SK-N-SH (cell line): ENCODE measurements around the gene IQCF2. TPM values are rescaled to one million over a fixed set of nuclear protein-coding genes. Genes with fewer than 3 reads are reported as not detected.

Source experiments
- CTCF ChIA-PET: fragments of 300-600, 350-600 bp; formaldehyde crosslinking; extraction: SDS; loops from one replicate; lab custom pipeline; 2021; lab: Yijun Ruan, JAX
- POLR2A ChIA-PET: fragments of 350-600 bp; sonication (Branson Sonifier 250); formaldehyde crosslinking; extraction: SDS; loops from one replicate; lab custom pipeline; 2020; ENCODE audit warnings: antibody characterized with exemption, inconsistent platforms; lab: Yijun Ruan, JAX
- DNase-seq: peaks from one replicate; pipeline ENCODE4 v3.0.0; 2012
- H2AFZ ChIP-seq: fragments of 200-600 bp; sonication (generic); 2 replicates; pipeline ENCODE4 v1.8.1; 2016; ENCODE audit warnings: antibody characterized with exemption, mild to moderate bottlenecking, low read depth
- H3F3A ChIP-seq: fragments of 200-600 bp; sonication (generic); replicated peaks from 2 replicates; pipeline ENCODE3; 2016; ENCODE audit warnings: antibody characterized with exemption, mild to moderate bottlenecking; ENCODE audit not compliant: insufficient read depth
- H3K27ac ChIP-seq, 2 experiments: fragments of 200-500 bp in 1 of 2; fragments of 200-600 bp in 1 of 2; sonication (Bioruptor generic) in 1 of 2; sonication (generic), shearing (Covaris generic) in 1 of 2; 2 replicates each; pipeline versions ENCODE4 v1.5.1 to v1.6.1; 2014 to 2016; ENCODE audit warnings: low read depth in 2 of 2, inconsistent platforms in 1 of 2, low read length in 1 of 2, mild to moderate bottlenecking in 1 of 2, mixed read lengths in 1 of 2
- H3K27me3 ChIP-seq: fragments of 200-600 bp; sonication (generic), shearing (Covaris generic); 2 replicates; pipeline ENCODE4 v1.6.1; 2016; ENCODE audit warnings: mixed run types; ENCODE audit not compliant: insufficient read depth
- H3K36me3 ChIP-seq, 2 experiments: fragments of 200-500 bp in 1 of 2; fragments of 200-600 bp in 1 of 2; sonication (Bioruptor generic) in 1 of 2; sonication (generic) in 1 of 2; replicated peaks in 1 of 2; 2 replicates each; pipeline versions ENCODE3 to v1.5.1; 2014 to 2016; ENCODE audit warnings: low read length in 1 of 2, mild to moderate bottlenecking in 1 of 2; ENCODE audit not compliant: insufficient read depth in 2 of 2, control insufficient read depth in 1 of 2
- H3K4me1 ChIP-seq, 2 experiments: fragments of 200-500 bp in 1 of 2; fragments of 200-600 bp in 1 of 2; sonication (Bioruptor generic) in 1 of 2; sonication (generic), shearing (Covaris generic) in 1 of 2; 2 replicates each; pipeline versions ENCODE4 v1.5.1 to v1.6.1; 2014 to 2016; ENCODE audit warnings: low read depth in 1 of 2, low read length in 1 of 2, mixed run types in 1 of 2; ENCODE audit not compliant: insufficient read depth in 2 of 2, control insufficient read depth in 1 of 2
- H3K4me2 ChIP-seq: fragments of 200-600 bp; sonication (generic), shearing (Covaris generic); 2 replicates; pipeline ENCODE4 v1.6.1; 2017; ENCODE audit warnings: mixed run types
- H3K4me3 ChIP-seq, 2 experiments: fragments of 200-500 bp in 1 of 2; fragments of 200-600 bp in 1 of 2; sonication (Bioruptor generic) in 1 of 2; sonication (generic), shearing (Covaris generic) in 1 of 2; 2 replicates each; pipeline versions ENCODE4 v1.5.1 to v1.8.1; 2014 to 2016; ENCODE audit warnings: low read depth in 2 of 2, inconsistent platforms in 1 of 2, low read length in 1 of 2, mild to moderate bottlenecking in 1 of 2, mixed read lengths in 1 of 2, moderate library complexity in 1 of 2
- H3K79me2 ChIP-seq: fragments of 200-600 bp; sonication (generic); 2 replicates; pipeline ENCODE4 v1.8.1; 2017; ENCODE audit warnings: mild to moderate bottlenecking; ENCODE audit not compliant: insufficient read depth
- H3K9ac ChIP-seq: fragments of 200-600 bp; sonication (generic); 2 replicates; pipeline ENCODE4 v1.6.1; 2017; ENCODE audit warnings: mixed run types
- H3K9me2 ChIP-seq: fragments of 200-600 bp; sonication (generic); 2 replicates; pipeline ENCODE4 v1.6.1; 2017; ENCODE audit warnings: mixed run types
- H3K9me3 ChIP-seq: fragments of 200-600 bp; sonication (generic); 2 replicates; pipeline ENCODE4 v1.6.1; 2017; ENCODE audit warnings: mixed run types, mild to moderate bottlenecking, moderate library complexity
- H4K20me1 ChIP-seq: fragments of 200-600 bp; sonication (generic); 2 replicates; pipeline ENCODE4 v1.6.1; 2017; ENCODE audit warnings: mild to moderate bottlenecking, mixed run types; ENCODE audit not compliant: insufficient read depth
- EP300 ChIP-seq, 2 experiments: IDR thresholded peaks; 2 replicates each; pipeline versions ENCODE4 v1.4.0 to v1.6.1; 2012; ENCODE audit warnings: borderline replicate concordance in 1 of 2, low read depth in 1 of 2, low read length in 1 of 2
- FOXM1 ChIP-seq: IDR thresholded peaks from 2 replicates; pipeline ENCODE4 v1.4.0; 2012; ENCODE audit warnings: low read depth, mild to moderate bottlenecking
- GABPA ChIP-seq: IDR thresholded peaks from 2 replicates; pipeline ENCODE4 v1.4.0; 2012; ENCODE audit warnings: low read depth, mild to moderate bottlenecking
- GATA2 ChIP-seq: sonication (generic); formaldehyde crosslinking; IDR thresholded peaks from 2 replicates; pipeline ENCODE4 v1.5.0; 2020; ENCODE audit warnings: mild to moderate bottlenecking, missing genetic modification reagents
- NRF1 ChIP-seq: IDR thresholded peaks from 2 replicates; pipeline ENCODE4 v1.6.1; 2012; ENCODE audit warnings: low read depth, mild to moderate bottlenecking, low read length
- POLR2AphosphoS5 ChIP-seq: IDR thresholded peaks from 2 replicates; pipeline ENCODE4 v1.6.1; 2012; ENCODE audit warnings: low read depth, low read length
- RCOR1 ChIP-seq: fragments of 150-350 bp; IDR thresholded peaks from 2 replicates; pipeline ENCODE4 v1.6.1; 2017; ENCODE audit warnings: antibody characterized with exemption, low read length
- RXRA ChIP-seq: IDR thresholded peaks from 2 replicates; pipeline ENCODE4 v1.4.0; 2012; ENCODE audit warnings: low read depth, mild to moderate bottlenecking, borderline replicate concordance
- TCF12 ChIP-seq: IDR thresholded peaks from 2 replicates; pipeline ENCODE4 v1.4.0; 2012
- WGBS: methylation state at CpG from one replicate; pipeline ENCODE4 v1.1.6; 2017; ENCODE audit warnings: low lambda C conversion rate; 5-methylcytosine and 5-hydroxymethylcytosine counted together
- polyA plus RNA-seq, 3 experiments: library from polyadenylated mRNA; depleted of rRNA; stranded (reverse); fragments of >200 nt; gene quantifications; 2 replicates each; pipeline ENCODE4 v1.2.3, GENCODE V29; 2012
- small RNA-seq, 7 experiments: library from RNA; depleted of rRNA; stranded (forward); fragments of <200 nt; gene quantifications; one replicate each; pipeline ENCODE3, GENCODE V24; 2012
- TF ChIP-seq, protein P1 (sequence below): fragments of 150-350 bp; IDR thresholded peaks from 2 replicates; pipeline ENCODE4 v1.6.1; 2017; ENCODE audit warnings: antibody characterized with exemption, low read length, low read depth, borderline replicate concordance

The IQCF2 gene
- polyA plus RNA-seq, 1 of the 3 experiments (the other 2 are of a cell fraction): not detected

DNA sequence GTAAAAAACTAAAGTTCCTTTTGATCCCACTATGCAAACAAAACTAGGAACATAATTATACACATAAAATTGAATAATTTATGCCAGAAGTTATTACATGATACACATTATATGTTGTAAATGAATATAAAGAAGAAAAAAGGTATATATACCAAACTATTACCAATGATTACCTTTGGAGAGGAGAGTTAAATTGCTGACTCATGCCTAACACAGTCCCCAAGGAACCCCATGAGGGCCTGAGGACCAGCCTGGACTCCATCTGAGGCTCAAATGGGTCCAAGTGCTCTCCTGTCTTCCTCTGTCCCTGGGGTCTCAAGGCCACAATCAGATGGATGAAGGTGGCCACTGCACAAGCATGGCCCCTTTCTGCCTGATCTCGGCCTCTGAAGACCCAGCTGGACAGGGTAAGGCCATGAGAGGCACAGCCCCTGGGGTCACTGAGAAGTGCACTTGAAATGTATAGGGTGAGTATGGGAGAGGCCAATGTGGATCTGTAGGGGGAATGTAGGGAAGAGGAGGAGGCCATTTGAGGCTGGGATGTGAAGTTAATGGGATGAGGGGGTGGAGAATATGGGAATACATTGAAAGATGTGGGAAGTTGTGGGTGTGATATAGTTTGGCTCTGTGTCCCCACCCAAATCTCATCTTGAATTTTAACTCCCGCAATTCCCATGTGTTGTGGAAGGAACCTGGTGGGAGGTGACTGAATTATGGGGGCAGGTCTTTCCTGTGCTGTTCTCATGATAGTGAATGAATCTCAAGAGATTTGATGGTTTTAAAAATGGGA lies 42.8 kb downstream of the IQCF2 start (continued):
- TF ChIP-seq, protein P1, sequence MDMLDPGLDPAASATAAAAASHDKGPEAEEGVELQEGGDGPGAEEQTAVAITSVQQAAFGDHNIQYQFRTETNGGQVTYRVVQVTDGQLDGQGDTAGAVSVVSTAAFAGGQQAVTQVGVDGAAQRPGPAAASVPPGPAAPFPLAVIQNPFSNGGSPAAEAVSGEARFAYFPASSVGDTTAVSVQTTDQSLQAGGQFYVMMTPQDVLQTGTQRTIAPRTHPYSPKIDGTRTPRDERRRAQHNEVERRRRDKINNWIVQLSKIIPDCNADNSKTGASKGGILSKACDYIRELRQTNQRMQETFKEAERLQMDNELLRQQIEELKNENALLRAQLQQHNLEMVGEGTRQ: no peak
- no peak for TF ChIP-seq GABPA
- no peak for TF ChIP-seq GATA2
- no peak for TF ChIP-seq FOXM1

DNA sequence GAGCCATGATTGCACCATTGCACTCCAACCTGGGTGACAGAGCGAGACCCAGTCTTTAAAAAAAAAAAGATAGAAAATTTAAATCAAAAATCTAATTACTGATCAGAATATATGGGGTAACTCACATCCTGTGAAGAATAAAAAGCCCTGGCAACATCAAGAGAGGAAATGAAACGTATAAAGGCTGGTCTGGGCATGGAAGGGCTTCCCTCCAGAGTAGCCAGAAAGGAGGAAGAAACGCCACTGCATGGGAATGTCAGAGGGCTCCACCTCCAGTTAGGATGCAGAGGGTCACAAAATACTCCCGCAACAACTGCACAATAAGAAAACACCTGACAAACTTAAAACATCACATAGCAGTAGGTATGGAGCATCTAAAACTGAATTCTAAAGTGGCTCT lies 46.6 kb downstream of the IQCF2 start:
- Histone ChIP-seq H3K27me3 (no peaks in the 10 kb centered on the region), H3K9me2 (no peaks in the 10 kb centered on the region), H2AFZ (no peak overlapping the region), H4K20me1 (no peaks in the 10 kb centered on the region), H3K9me3 (no peaks in the 10 kb centered on the region), H3K4me3 (no peak overlapping the region), H3F3A (no peaks in the 10 kb centered on the region), H3K79me2 (no peaks in the 10 kb centered on the region), H3K36me3 (no peaks in the 10 kb centered on the region), H3K9ac (no peak overlapping the region), H3K4me1 (no peaks in the 10 kb centered on the region), H3K4me2 (no peak overlapping the region), H3K27ac (no peak overlapping the region)
- ChIA-PET CTCF (no interaction called here), POLR2A (no interaction called here)
- DNase-seq: no peak
- 25% methylated on average over 4 of the region's 4 CpGs for WGBS
- TF ChIP-seq TCF12 (no peak), FOXM1 (no peak), EP300 (IDR thresholded peaks at IDR 0.05; ENCODE audit: borderline replicate concordance in 1 of 2, low read depth in 1 of 2, low read length in 1 of 2) (no peak), GATA2 (no peak), NRF1 (no peak), RCOR1 (no peak), POLR2AphosphoS5 (no peak), RXRA (no peak)
- TF ChIP-seq, protein P1: no peak

Small RNA genes lying within 50 kb of the gene (small RNA-seq; reads per million reads assigned to genes)
- gene RN7SL504P: 0 reads per million in 7 experiments

Other genes with a start within 250 kb of the IQCF2 start
- 82.1 and 86.0 TPM in 2 replicates for gene TEX264, start 190.4 kb upstream of the IQCF2 start, polyA plus RNA-seq (2012; rRNA removed)
- 0.15 and 0.24 TPM in 2 replicates for gene GRM2, start 154.5 kb upstream of the IQCF2 start, polyA plus RNA-seq (2012; rRNA removed)
- not detected in 2 replicates for gene IQCF6, start 82.4 kb upstream of the IQCF2 start, polyA plus RNA-seq (2012; rRNA removed)
- not detected in 2 replicates for gene IQCF5, start 14.0 kb downstream of the IQCF2 start, polyA plus RNA-seq (2012; rRNA removed)
- gene IQCF1, start 41.7 kb downstream of the IQCF2 start, polyA plus RNA-seq (2012; rRNA removed): not detected in 2 replicates
- gene RRP9, start 80.3 kb downstream of the IQCF2 start, polyA plus RNA-seq (2012; rRNA removed): 49.6 and 52.0 TPM in 2 replicates
- 31.1 and 35.2 TPM in 2 replicates for gene PARP3, start 80.7 kb downstream of the IQCF2 start, polyA plus RNA-seq (2012; rRNA removed)
- 0.02 and 0.10 TPM in 2 replicates for gene GPR62, start 93.8 kb downstream of the IQCF2 start, polyA plus RNA-seq (2012; rRNA removed)
- gene PCBP4, start 105.8 kb downstream of the IQCF2 start, polyA plus RNA-seq (2012; rRNA removed): 97.4 and 118 TPM in 2 replicates
- 64.1 and 88.3 TPM in 2 replicates for gene ABHD14B, start 112.4 kb downstream of the IQCF2 start, polyA plus RNA-seq (2012; rRNA removed)
- 22.1 and 31.5 TPM in 2 replicates for gene ABHD14A, start 113.4 kb downstream of the IQCF2 start, polyA plus RNA-seq (2012; rRNA removed)
- 93.0 and 96.2 TPM in 2 replicates for gene ACY1, start 121.9 kb downstream of the IQCF2 start, polyA plus RNA-seq (2012; rRNA removed)
- gene RPL29, start 134.3 kb downstream of the IQCF2 start, polyA plus RNA-seq (2012; rRNA removed): 3,173 and 3,642 TPM in 2 replicates
- gene DUSP7, start 195.0 kb downstream of the IQCF2 start, polyA plus RNA-seq (2012; rRNA removed): 24.3 and 25.8 TPM in 2 replicates